HG02852 (cell line): ENCODE results near the gene IL2RG.

Experiments
- ATAC-seq: cut with Tn5 transposase; IDR thresholded peaks from one replicate; pipeline ENCODE4 v1.9.1; 2021; ENCODE audit warnings: mild to moderate bottlenecking, moderate library complexity; ENCODE audit not compliant: unreplicated experiment

IL2RG gene

DNA sequence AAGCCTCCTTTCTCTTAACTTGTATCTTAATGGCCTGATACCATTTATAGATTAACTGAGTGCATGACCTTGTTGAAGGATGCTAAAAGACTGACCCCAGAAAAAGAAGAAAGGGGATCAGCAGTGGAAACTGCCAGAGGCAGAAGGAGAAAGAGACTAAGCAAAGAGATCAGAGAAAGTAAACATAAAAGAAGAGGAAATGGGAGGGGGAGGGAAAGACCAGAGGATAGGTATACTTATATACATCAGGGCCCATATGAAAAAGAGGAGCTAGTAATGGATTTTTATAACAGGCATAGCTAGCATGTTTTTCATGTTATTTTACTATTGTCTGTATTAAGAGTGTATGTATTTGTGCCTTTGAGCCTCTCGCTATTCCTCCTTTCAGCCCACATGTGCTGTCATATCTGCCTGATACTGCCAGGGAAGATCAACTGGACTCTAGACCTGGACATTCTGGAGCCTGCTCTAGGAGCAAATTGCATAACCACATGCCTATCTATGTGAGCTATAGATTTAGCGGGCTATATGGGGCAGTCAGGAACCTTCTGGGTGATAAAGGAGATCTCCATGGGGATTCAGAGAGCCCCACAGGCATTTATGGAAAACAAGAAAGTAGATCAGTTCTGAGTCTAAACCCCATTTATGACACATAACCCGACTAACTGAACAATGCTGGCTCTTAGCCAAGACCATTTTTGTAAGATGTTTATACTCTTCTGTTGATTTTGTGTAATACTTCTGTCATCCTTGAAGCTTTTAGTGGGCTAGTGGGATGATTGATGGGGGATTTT is 29.9 kb downstream of the IL2RG start:
- no peak for ATAC-seq

DNA sequence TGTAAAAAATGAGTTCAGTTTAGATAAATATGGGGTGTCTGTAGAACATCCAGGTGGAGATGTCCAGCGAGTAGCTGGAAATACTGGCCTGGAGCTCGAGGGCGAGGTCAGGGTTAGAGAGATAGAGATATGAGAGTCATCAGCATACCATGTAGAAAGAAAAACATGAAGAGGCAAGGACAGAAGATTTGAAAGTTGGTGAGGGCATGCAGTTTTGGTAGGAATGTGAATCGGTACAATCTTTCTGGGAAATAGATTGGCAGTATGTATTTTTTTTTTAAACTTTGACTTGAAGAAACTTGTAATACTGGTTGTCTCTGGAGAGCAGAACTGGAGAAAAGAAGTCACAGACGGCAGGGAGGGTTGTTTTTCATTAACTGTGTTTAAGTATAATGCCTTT is 40.8 kb downstream of the IL2RG start:
- no peak for ATAC-seq

DNA sequence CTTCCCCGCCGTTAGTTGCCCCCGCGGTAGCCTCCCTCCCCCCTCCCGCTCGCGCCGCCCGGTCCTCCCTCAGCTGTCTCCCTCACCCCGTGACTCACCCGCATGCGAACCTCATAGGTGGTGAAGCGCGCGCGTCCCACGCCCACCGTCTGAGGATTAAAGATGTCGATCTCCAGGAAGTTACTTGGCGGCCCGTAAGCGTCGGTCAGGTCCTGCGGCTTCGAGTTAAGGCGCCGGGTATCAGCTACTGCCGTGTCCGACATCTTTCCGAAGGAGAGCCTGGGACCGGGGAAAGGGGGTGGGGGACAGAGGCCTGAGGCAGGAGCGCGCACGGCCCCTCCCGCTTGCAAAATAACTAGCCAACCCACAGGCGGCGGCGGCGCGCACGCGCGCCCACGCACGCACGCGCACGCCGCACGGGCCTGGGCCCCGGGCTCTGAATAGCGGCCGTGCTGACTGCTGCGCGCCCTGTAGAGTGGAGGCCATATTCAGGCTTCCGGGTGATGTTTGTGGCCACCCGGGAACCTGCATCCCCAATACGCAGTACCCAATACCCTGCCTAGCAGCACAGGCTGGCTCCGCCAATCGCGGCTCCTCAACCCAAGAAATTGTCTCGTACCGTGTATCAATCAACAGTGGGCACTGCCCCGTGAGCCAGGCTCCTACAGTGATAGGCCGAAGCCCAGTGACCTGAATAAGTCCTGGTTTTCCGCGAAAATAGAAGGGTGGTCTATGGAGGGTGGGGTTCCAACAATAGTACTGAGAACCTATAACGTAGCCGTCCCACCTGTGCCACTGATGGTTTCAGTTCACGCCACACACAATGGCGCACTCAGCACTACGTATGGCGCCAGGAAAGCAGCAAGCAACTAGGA is 43.1 kb downstream of the IL2RG start, which contains the start of gene SNX12:
TSS of gene SNX12 (minus strand) at position 291 of the 875 bp plus-strand sequence. CDS start at position 263, 28 bp downstream.
- ATAC-seq = peak; percentile 96

DNA sequence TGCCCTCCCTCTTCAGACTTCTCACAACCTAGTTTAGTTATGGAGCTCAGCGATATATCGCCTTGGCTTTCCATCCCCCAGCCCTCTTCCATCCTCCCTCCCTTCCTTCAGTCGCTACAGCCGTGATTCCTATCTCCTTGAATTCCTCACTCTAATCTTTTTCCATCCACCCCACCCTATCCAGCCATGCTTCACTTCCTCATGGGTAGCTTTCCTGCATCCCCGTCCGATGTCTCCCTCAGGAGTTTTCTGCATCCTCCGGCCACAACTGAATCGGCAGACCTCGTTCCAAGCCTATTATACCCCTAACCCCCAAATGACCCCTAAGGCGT is 43.7 kb downstream of the IL2RG start:
- ATAC-seq = peak; percentile 0

DNA sequence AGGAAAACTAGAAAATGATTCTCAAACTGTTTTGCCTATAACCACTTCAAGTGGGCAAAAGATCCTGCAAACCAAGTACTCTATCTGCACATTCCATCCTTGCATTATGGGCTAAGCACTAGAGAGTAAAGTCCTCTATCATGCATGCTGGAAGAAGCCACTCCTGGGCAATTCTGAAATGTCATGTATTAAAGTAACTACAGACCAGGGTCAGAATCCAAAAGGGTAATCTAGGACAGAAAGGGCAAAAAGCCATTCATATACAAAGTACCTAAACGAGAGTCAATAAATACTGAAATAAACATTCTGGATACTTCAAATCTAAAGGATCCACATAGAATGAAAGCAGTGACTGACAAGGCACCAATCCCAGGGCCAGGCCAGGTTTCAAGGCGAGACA is 44.3 kb downstream of the IL2RG start:
- no peak for ATAC-seq

DNA sequence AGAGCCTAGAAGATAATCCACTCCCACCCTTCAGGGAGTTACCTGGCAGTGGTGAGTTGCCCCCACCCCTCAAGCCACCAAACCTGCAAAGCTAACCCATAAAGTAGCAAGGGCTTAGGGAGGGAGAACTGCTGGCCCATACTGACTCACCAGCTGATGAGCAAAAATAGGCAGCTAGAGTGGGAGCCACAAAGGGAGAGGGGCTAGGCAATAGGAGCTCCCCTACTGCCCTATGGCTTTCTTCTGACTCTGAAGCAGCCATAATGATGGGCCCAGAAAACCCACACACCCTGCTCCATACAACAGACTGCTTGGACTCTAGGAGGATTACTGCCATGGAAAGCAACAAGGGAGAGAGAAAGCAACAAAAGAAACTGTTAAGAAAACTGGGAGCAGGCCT is 51.2 kb downstream of the IL2RG start:
- ATAC-seq = no peak

DNA sequence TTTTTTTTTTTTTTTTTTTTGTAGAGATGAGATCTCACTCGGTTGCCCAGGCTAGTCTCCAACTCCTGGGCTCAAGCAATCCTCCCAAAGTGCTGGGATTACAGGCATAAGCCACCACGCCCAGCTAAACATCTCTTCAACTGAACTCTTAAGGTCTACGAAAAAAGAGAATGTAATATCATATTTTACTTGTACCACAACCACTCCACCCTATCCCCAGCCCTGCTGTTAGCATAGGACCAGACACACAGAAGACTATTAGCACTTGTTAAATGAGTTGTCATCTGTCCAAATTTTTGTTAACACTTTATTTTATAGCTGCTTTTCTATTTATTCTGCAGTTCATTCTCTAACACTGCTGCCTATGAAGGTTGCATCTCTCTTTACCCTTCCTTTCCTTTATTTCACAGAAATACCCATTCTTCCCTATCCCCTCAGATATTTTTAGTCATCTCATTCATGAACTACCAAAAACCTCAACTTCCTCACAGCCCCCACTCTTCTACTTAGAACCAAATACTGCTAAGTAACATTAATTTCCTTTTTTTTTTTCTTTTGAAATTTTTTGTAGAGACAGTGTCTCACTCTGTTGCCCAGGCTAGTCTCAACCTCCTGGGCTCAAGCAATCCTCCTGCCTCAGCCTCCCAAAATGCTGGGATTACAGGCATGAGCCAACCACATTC is 53.4 kb downstream of the IL2RG start:
- no peak for ATAC-seq
